ENCODE data around the gene GRIN3B. TPM values are rescaled to one million over a fixed set of nuclear protein-coding genes. Genes with fewer than 3 reads are reported as not detected.
A peak's percentile ranks its signal among the peaks of the same experiment; 100 is the strongest.

The GRIN3B gene
- total RNA-seq, 4 donors from 2014 or later = not detected

DNA sequence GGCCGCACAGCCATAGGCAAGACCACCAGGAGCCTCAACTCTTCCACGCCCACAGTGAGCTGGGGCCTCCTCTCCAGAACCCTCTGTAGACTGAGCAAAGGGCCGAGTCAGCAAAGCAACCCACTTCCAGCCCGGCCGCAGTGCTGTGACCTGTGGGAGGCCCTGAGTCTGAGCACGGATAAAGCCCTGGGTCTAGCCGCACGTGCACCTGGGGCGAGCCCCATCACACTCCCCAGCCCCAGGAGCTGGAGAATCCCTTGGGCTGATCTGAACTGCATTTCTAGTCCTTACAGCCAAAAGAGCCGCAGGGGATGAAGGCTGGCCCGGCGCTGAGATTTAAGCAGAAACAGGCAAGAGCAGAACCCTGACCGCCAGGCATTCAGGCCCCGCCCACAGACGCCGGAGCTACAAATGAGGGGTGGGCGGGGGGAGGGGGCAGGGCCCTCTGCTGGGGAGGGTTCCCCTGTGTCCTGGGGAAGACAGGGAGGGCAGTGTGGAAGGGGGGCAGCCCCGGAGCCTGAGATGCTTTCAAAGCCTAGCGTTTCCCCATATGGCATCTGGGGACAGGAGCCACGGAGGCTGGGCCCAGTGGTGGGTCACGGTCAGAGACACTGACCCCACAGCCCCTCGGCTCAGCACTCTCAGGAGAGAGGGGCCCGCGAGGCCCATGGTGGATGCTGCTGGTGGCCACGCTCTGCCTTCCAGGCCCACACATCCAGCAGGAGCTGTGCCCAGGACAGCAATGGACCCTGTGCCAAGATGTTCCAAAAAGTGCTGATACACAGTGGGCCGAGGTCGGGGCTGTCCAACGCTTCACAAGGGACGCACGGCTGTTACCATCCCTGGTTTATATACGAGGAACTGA lies 15.8 kb downstream of the GRIN3B start:
- Histone ChIP-seq H3K27me3 (no peaks in the 10 kb centered on the region), H3K4me3 (peak overlapping the region in 1 of 2 donors; percentile 7), H3K4me1 (peaks cover 0 to 72% (median 49%) of the 10 kb centered on the region in 3 donors), H3K27ac (peak overlapping the region in 3 of 4 donors; percentile 62 to 99 (median 68)), H3K9me3 (no peaks in the 10 kb centered on the region), H3K36me3 (peaks cover 0 to 51% of the 10 kb centered on the region in 2 donors)
- TF ChIP-seq EP300 (IDR thresholded peaks at IDR 0.05) (no peak), POLR2AphosphoS5 (IDR thresholded peaks at IDR 0.05) (no peak), CTCF (IDR thresholded peaks at IDR 0.05) (no peak), POLR2A (IDR thresholded peaks at IDR 0.05) (no peak)
- 20% methylated on average over 1 of the region's 31 CpGs; no CpG with 5 or more reads in 1 of the 2 donors for WGBS, 2 donors (ENCODE audit: low coverage in 1 of 2)
- ATAC-seq = no peak

- H3K36me3 ChIP-seq = peaks cover 0 to 45% of the 10 kb centered on the region in 2 donors
- H3K9me3 ChIP-seq = no peaks in the 10 kb centered on the region
- TF ChIP-seq POLR2A (IDR thresholded peaks at IDR 0.05) (no peak), POLR2AphosphoS5 (IDR thresholded peaks at IDR 0.05) (peak; percentile 47), EP300 (IDR thresholded peaks at IDR 0.05) (no peak), CTCF (IDR thresholded peaks at IDR 0.05) (no peak)
- 40 to 52% methylated on average over 2 to 5 of the region's 12 CpGs for WGBS, 2 donors (ENCODE audit: low coverage in 1 of 2)
- H3K4me1 ChIP-seq = peaks cover 0 to 74% (median 51%) of the 10 kb centered on the region in 3 donors
- peak overlapping the region in 3 of 4 donors; percentile 62 to 99 (median 68) for H3K27ac ChIP-seq
- ATAC-seq = no peak
- H3K4me3 ChIP-seq = peak overlapping the region in 1 of 2 donors; percentile 7
- no peaks in the 10 kb centered on the region for H3K27me3 ChIP-seq
Measured at GRCh38 chr19:1016647-1017114, 16.5 kb downstream of the GRIN3B start.

DNA sequence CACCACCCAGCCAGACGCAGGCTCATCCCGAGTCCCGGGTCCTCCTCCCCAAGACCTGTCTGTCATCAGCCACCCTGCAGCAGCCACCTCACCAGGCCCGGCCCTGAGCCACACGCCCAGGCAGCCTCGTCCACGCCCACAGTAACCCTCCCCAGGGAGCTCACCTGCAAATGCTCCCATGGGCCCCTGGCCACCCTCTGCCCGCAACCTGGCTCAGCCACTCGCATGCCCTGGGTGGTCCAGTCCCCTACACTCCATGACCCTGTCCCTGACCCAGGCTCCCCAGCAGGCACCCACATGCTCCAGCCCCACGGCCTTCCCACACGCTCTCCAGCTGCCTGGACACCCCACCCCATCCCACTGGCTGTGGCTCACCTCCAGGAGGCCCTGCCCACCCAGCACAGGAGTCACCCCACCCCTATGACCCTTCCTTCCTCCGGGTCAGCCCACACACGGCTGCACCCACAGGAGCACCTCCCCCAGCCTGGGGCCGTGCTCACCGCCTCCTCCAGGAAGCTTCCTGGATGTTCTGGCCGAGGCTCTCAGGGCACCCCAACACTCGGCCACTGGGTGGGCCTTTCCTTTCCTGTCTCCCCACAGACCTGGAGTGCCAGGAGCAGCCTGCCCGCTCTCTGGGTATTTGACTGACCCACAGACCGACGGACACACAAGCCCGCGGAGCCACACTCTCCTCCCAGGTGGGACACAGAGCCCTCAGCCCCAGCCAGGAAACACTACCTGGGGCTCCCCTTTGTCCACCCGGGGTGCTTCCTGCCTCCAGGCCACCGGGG lies 17.1 kb downstream of the GRIN3B start:
- TF ChIP-seq POLR2AphosphoS5 (IDR thresholded peaks at IDR 0.05) (no peak), EP300 (IDR thresholded peaks at IDR 0.05) (no peak), POLR2A (IDR thresholded peaks at IDR 0.05) (no peak), CTCF (IDR thresholded peaks at IDR 0.05) (no peak)
- Histone ChIP-seq H3K27ac (peak overlapping the region in 3 of 4 donors; percentile 62 to 99 (median 68)), H3K27me3 (no peaks in the 10 kb centered on the region), H3K36me3 (peaks cover 0 to 38% of the 10 kb centered on the region in 2 donors), H3K9me3 (no peaks in the 10 kb centered on the region), H3K4me1 (peaks cover 0 to 80% (median 57%) of the 10 kb centered on the region in 3 donors), H3K4me3 (peak overlapping the region in 1 of 2 donors; percentile 7)
- WGBS, 2 donors (ENCODE audit: low coverage in 1 of 2) = 51 to 60% methylated on average over 1 to 8 of the region's 24 CpGs
- no peak for ATAC-seq

- Histone ChIP-seq H3K27ac (peak overlapping the region in 2 of 4 donors; percentile 62 to 99), H3K9me3 (no peaks in the 10 kb centered on the region), H3K4me1 (peaks cover 0 to 86% (median 59%) of the 10 kb centered on the region in 3 donors), H3K4me3 (peak overlapping the region in 1 of 2 donors; percentile 7), H3K27me3 (no peaks in the 10 kb centered on the region), H3K36me3 (peaks cover 0 to 32% of the 10 kb centered on the region in 2 donors)
- TF ChIP-seq EP300 (IDR thresholded peaks at IDR 0.05) = no peak
- no peak for TF ChIP-seq POLR2AphosphoS5 (IDR thresholded peaks at IDR 0.05)
- TF ChIP-seq POLR2A (IDR thresholded peaks at IDR 0.05) = no peak
- TF ChIP-seq CTCF (IDR thresholded peaks at IDR 0.05) = no peak
- no CpG with 5 or more reads among the region's 9 CpGs for WGBS, 2 donors (ENCODE audit: low coverage in 1 of 2)
- no peak for ATAC-seq
Measured at GRCh38 chr19:1017906-1018305, 17.7 kb downstream of the GRIN3B start.
